Cardiac muscle cell (in vitro differentiated cells and primary cell): ENCODE results near the gene BRDT. TPM values are rescaled to one million over a fixed set of nuclear protein-coding genes. Genes with fewer than 3 reads are reported as not detected.

Experiments
- DNase-seq, 2 donors: peaks; one replicate each; pipeline versions ENCODE4 v3.0.0 to v3.0.0-alpha.2; 2010 to 2017; ENCODE audit warnings: low read depth in 1 of 2, low spot score in 1 of 2
- H3K27ac ChIP-seq: fragments of 200-600 bp; sonication (generic); 2 replicates; pipeline ENCODE4 v1.5.1; 2016
- H3K27me3 ChIP-seq: fragments of 200-600 bp; sonication (generic); 2 replicates; pipeline ENCODE4 v1.6.0; 2016; ENCODE audit warnings: control low read depth
- H3K36me3 ChIP-seq: fragments of 200-600 bp; sonication (generic); 2 replicates; pipeline ENCODE4 v1.5.1; 2016; ENCODE audit warnings: control low read depth
- H3K4me1 ChIP-seq: fragments of 200-600 bp; sonication (generic); 2 replicates; pipeline ENCODE4 v1.8.1; 2017; ENCODE audit warnings: low read depth, mild to moderate bottlenecking, mixed run types
- H3K4me3 ChIP-seq: fragments of 200-600 bp; sonication (generic); 2 replicates; pipeline ENCODE4 v1.5.1; 2016; ENCODE audit warnings: mild to moderate bottlenecking
- H3K9me3 ChIP-seq: fragments of 200-600 bp; sonication (generic); 2 replicates; pipeline ENCODE4 v1.5.1; 2017; ENCODE audit warnings: low read depth, mild to moderate bottlenecking, control low read depth
- polyA plus RNA-seq: library from polyadenylated mRNA; unstranded; fragments of >200 nt; fragmentation: Nextera tagmentation; extraction: Ambion mirVana; gene quantifications from 2 replicates; pipeline ENCODE4 v1.2.1, GENCODE V29; 2016
- total RNA-seq: library from RNA; depleted of rRNA; stranded (reverse); fragments of >200 nt; gene quantifications from 2 replicates; pipeline ENCODE4 v1.2.3, GENCODE V29; 2016
- TF ChIP-seq, protein P1 (sequence below): IDR thresholded peaks from 2 replicates; pipeline ENCODE4 v1.5.1; 2012; ENCODE audit warnings: low read depth, mild to moderate bottlenecking, low read length

Gene BRDT
- total and polyA plus RNA-seq, 2 experiments from 2014 or later: not detected

DNA sequence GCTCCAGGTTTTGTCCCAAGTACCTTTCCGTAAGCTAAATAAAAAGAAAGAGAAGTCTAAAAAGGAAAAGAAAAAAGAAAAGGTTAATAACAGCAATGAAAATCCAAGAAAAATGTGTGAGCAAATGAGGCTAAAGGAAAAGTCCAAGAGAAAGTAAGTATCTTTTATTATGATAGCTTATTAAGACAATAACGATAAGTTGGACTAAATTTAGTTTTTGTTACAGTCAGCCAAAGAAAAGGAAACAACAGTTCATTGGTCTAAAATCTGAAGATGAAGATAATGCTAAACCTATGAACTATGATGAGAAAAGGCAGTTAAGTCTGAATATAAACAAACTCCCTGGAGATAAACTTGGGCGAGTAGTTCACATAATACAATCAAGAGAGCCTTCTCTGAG lies 31.5 kb downstream of the BRDT start:
- Histone ChIP-seq H3K27ac (no peak overlapping the region), H3K4me3 (no peak overlapping the region), H3K9me3 (no peaks in the 10 kb centered on the region), H3K27me3 (no peaks in the 10 kb centered on the region), H3K4me1 (no peaks in the 10 kb centered on the region), H3K36me3 (no peaks in the 10 kb centered on the region)
- TF ChIP-seq, protein P1, sequence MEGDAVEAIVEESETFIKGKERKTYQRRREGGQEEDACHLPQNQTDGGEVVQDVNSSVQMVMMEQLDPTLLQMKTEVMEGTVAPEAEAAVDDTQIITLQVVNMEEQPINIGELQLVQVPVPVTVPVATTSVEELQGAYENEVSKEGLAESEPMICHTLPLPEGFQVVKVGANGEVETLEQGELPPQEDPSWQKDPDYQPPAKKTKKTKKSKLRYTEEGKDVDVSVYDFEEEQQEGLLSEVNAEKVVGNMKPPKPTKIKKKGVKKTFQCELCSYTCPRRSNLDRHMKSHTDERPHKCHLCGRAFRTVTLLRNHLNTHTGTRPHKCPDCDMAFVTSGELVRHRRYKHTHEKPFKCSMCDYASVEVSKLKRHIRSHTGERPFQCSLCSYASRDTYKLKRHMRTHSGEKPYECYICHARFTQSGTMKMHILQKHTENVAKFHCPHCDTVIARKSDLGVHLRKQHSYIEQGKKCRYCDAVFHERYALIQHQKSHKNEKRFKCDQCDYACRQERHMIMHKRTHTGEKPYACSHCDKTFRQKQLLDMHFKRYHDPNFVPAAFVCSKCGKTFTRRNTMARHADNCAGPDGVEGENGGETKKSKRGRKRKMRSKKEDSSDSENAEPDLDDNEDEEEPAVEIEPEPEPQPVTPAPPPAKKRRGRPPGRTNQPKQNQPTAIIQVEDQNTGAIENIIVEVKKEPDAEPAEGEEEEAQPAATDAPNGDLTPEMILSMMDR: no peak
- no peak for DNase-seq

DNA sequence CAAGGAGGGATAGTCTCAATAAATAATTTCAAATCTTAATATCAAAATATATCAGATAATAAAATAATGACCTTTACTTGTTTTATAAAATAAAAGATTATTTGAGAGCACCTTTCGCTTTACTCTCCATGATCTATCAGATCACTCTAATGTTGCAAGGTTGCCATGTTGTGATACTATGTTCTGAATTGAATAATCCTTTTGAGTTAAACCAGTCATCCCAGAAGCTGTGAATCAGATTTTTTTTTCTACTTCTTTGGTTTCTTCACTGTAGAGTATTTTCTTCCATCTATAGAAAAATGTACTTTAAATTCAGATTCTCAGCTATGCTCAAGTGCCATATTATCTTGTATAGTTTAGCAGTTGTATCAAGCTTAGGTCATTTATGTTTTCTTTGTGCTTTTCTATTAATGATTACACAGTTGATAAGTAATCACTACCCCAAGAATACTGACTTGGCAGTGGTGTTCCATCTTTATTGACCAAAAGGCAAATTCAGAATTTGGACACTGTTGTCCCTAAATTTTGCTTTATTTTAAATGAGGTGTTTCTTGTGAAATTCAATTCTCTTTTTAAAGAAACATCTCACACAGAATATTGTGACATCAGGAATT lies 32.9 kb downstream of the BRDT start:
- H3K4me1 ChIP-seq: no peaks in the 10 kb centered on the region
- TF ChIP-seq, protein P1: no peak
- no peaks in the 10 kb centered on the region for H3K36me3 ChIP-seq
- H3K4me3 ChIP-seq: no peak overlapping the region
- H3K27me3 ChIP-seq: no peaks in the 10 kb centered on the region
- no peak for DNase-seq
- no peak overlapping the region for H3K27ac ChIP-seq
- no peaks in the 10 kb centered on the region for H3K9me3 ChIP-seq

DNA sequence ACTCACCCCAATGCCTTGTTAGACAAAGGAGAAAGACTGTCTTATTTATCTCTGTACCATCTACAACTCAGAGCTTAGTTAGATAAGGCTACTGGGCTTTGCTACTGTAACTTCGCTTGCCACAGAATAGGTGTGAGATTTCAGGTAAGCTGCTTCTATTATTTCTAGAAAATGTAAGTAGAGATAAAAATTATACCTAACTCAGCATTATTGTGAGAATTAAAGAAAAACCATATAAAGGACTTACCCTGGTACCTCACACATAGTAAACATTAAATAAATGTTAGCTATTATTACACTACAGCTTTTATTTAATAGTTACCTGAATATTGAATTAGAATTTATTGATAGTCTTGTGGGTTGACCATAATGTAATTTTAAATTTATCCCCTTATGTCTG lies 44.1 kb downstream of the BRDT start:
- Histone ChIP-seq H3K4me1 (no peaks in the 10 kb centered on the region), H3K9me3 (no peaks in the 10 kb centered on the region), H3K4me3 (no peak overlapping the region), H3K27me3 (no peaks in the 10 kb centered on the region), H3K36me3 (no peaks in the 10 kb centered on the region), H3K27ac (no peak overlapping the region)
- TF ChIP-seq, protein P1: no peak
- no peak for DNase-seq

- no peaks in the 10 kb centered on the region for H3K4me1 ChIP-seq
- no peak overlapping the region for H3K27ac ChIP-seq
- no peaks in the 10 kb centered on the region for H3K9me3 ChIP-seq
- H3K36me3 ChIP-seq: no peaks in the 10 kb centered on the region
- H3K27me3 ChIP-seq: no peaks in the 10 kb centered on the region
- H3K4me3 ChIP-seq: no peak overlapping the region
- DNase-seq: peak; percentile 56 to 75
- TF ChIP-seq, protein P1: peak; percentile 67
These were observed 48.5 kb downstream of the BRDT start for GRCh38 chr1:91997607-91998195.

GRCh38 chr1:92004129-92004528 lies 54.9 kb downstream of the BRDT start:
- H3K27ac ChIP-seq: no peak overlapping the region
- DNase-seq: no peak
- H3K4me1 ChIP-seq: no peaks in the 10 kb centered on the region
- no peak overlapping the region for H3K4me3 ChIP-seq
- TF ChIP-seq, protein P1: no peak
- no peaks in the 10 kb centered on the region for H3K27me3 ChIP-seq
- H3K9me3 ChIP-seq: no peaks in the 10 kb centered on the region
- no peaks in the 10 kb centered on the region for H3K36me3 ChIP-seq
